WTC11 (cell line): ENCODE measurements around the gene DENND4B. TPM values are rescaled to one million over a fixed set of nuclear protein-coding genes. Genes with fewer than 3 reads are reported as not detected.

Source experiments
- ATAC-seq: fragments of 200-7000 bp; cut with Tn5 transposase; 2 replicates; pipeline ENCODE4 v1.10.0; 2021; ENCODE audit warnings: mild to moderate bottlenecking, moderate library complexity
- CTCF ChIA-PET: fragments of 300-600 bp; sonication (Branson Sonifier 250); formaldehyde crosslinking; loops from one replicate; lab custom pipeline; 2021; ENCODE audit warnings: antibody characterized with exemption; lab: Charles Lee
- POLR2A ChIA-PET: fragments of 350-600 bp; sonication (Branson Sonifier 250); formaldehyde crosslinking; loops from one replicate; lab custom pipeline; 2021; ENCODE audit warnings: antibody characterized with exemption; lab: Charles Lee
- DNase-seq: peaks from one replicate; pipeline ENCODE4 v3.0.0; 2021; ENCODE audit warnings: low spot score
- H3K27ac Mint-ChIP-seq: 2 replicates; pipeline ENCODE4 v1.8.0; 2021; ENCODE audit warnings: mixed read lengths
- H3K27me3 Mint-ChIP-seq: 2 replicates; pipeline ENCODE4 v1.8.0; 2021; ENCODE audit warnings: low read depth, mild to moderate bottlenecking, moderate library complexity, mixed read lengths
- H3K36me3 Mint-ChIP-seq: 2 replicates; pipeline ENCODE4 v1.8.0; 2021; ENCODE audit warnings: mixed read lengths
- H3K4me1 Mint-ChIP-seq: 2 replicates; pipeline ENCODE4 v1.8.0; 2022; ENCODE audit warnings: mixed read lengths
- H3K4me3 Mint-ChIP-seq: 2 replicates; pipeline ENCODE4 v1.8.0; 2021; ENCODE audit warnings: mild to moderate bottlenecking, moderate library complexity, mixed read lengths
- H3K9me3 Mint-ChIP-seq: 2 replicates; pipeline ENCODE4 v1.8.0; 2021; ENCODE audit warnings: mixed read lengths
- AFF4 ChIP-seq: sonication (generic); formaldehyde crosslinking; IDR thresholded peaks from 2 replicates; pipeline ENCODE4 v1.8.1; 2023; ENCODE audit warnings: mild to moderate bottlenecking, missing genetic modification reagents, borderline replicate concordance
- ATF3 ChIP-seq: sonication (generic); formaldehyde crosslinking; conservative IDR thresholded peaks from 2 replicates; pipeline ENCODE4 v1.8.1; 2022; ENCODE audit warnings: mild to moderate bottlenecking, missing genetic modification reagents
- ETV6 ChIP-seq: sonication (generic); formaldehyde crosslinking; IDR thresholded peaks from 2 replicates; pipeline ENCODE4 v1.8.1; 2022; ENCODE audit warnings: mild to moderate bottlenecking, missing genetic modification reagents
- JUN ChIP-seq: sonication (generic); formaldehyde crosslinking; IDR thresholded peaks from 2 replicates; pipeline ENCODE4 v1.8.0; 2023; ENCODE audit warnings: mild to moderate bottlenecking, missing genetic modification reagents
- KAT7 ChIP-seq: sonication (generic); formaldehyde crosslinking; IDR thresholded peaks from 2 replicates; pipeline ENCODE4 v1.8.1; 2023; ENCODE audit warnings: missing genetic modification reagents, mild to moderate bottlenecking, borderline replicate concordance
- MXD4 ChIP-seq: fragments of 250-450 bp; sonication (Bioruptor Pico); IDR thresholded peaks from 2 replicates; pipeline ENCODE4 v1.8.0; 2021; ENCODE audit warnings: mild to moderate bottlenecking, moderate library complexity, borderline replicate concordance
- NFE2L1 ChIP-seq: sonication (generic); formaldehyde crosslinking; IDR thresholded peaks from 2 replicates; pipeline ENCODE4 v1.8.1; 2023; ENCODE audit warnings: missing genetic modification reagents
- TEAD4 ChIP-seq: sonication (generic); formaldehyde crosslinking; IDR thresholded peaks from 2 replicates; pipeline ENCODE4 v1.8.0; 2022; ENCODE audit warnings: mild to moderate bottlenecking, missing genetic modification reagents
- ZNF138 ChIP-seq: sonication (generic); formaldehyde crosslinking; conservative IDR thresholded peaks from 2 replicates; pipeline ENCODE4 v1.8.1; 2022; ENCODE audit warnings: mild to moderate bottlenecking, moderate library complexity, missing genetic modification reagents
- ZNF232 ChIP-seq: sonication (generic); formaldehyde crosslinking; IDR thresholded peaks from 2 replicates; pipeline ENCODE4 v1.8.0; 2022; ENCODE audit warnings: mild to moderate bottlenecking, missing genetic modification reagents
- ZNF532 ChIP-seq: fragments of 250-450 bp; sonication (Bioruptor Pico); IDR thresholded peaks from 2 replicates; pipeline ENCODE4 v1.9.0; 2021; ENCODE audit warnings: mild to moderate bottlenecking, borderline replicate concordance
- total RNA-seq: library from RNA; stranded (reverse); gene quantifications from 3 replicates; pipeline ENCODE4 v1.2.3, GENCODE V29; 2021
- TF ChIP-seq, protein P1 (sequence below): fragments of 250-450 bp; sonication (Bioruptor Pico); IDR thresholded peaks from 2 replicates; pipeline ENCODE4 v1.9.0; 2021; ENCODE audit warnings: moderate library complexity, mild to moderate bottlenecking, inconsistent platforms, borderline replicate concordance
- TF ChIP-seq, protein P2 (sequence below): sonication (generic); formaldehyde crosslinking; IDR thresholded peaks from 2 replicates; pipeline ENCODE4 v1.8.0; 2022; ENCODE audit warnings: mild to moderate bottlenecking, missing genetic modification reagents
- TF ChIP-seq, protein P3 (sequence below): sonication (generic); formaldehyde crosslinking; conservative IDR thresholded peaks from 2 replicates; pipeline ENCODE4 v1.8.1; 2023; ENCODE audit warnings: mild to moderate bottlenecking, low read depth, missing genetic modification reagents, moderate library complexity

The DENND4B gene
- total RNA-seq, 1 experiment from 2014 or later, result 93.1 TPM

- TF ChIP-seq ZNF532 (CRISPR knock-in tag), result no peak
Measured at GRCh38 chr1:153921803-153922075, 24.8 kb downstream of the DENND4B start (continued).

GRCh38 chr1:153921080-153921802 lies 25.3 kb downstream of the DENND4B start:
- TF ChIP-seq, protein P1, sequence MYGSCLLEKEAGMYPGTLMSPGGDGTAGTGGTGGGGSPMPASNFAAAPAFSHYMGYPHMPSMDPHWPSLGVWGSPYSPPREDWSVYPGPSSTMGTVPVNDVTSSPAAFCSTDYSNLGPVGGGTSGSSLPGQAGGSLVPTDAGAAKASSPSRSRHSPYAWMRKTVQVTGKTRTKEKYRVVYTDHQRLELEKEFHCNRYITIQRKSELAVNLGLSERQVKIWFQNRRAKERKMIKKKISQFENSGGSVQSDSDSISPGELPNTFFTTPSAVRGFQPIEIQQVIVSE (CRISPR knock-in tag), result no peak
- TF ChIP-seq MXD4, result no peak
- TF ChIP-seq, protein P2, sequence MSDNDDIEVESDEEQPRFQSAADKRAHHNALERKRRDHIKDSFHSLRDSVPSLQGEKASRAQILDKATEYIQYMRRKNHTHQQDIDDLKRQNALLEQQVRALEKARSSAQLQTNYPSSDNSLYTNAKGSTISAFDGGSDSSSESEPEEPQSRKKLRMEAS (CRISPR knock-in tag), result peak; percentile 28; the same call in 1 of the 2 replicates
- Mint-ChIP-seq H3K27ac (peak overlapping the region; percentile 85), H3K36me3 (peaks cover 1% of the 10 kb centered on the region; the same call in 1 of the 2 replicates), H3K4me3 (peak overlapping the region; percentile 93), H3K27me3 (no peaks in the 10 kb centered on the region), H3K9me3 (no peaks in the 10 kb centered on the region), H3K4me1 (peaks cover 26% of the 10 kb centered on the region)
- no peak for ATAC-seq
- ChIA-PET POLR2A (interaction anchor here (1.0 to 2.3 kb wide), 2 partner anchors 46 to 69 kb away, joined by 3 to 9 read pairs; partner anchors contain the start of gene CREB3L4), CTCF (interaction anchor here (0.9 to 3.1 kb wide), 5 partner anchors 26 to 123 kb away, joined by 4 to 24 read pairs (median 4); partner anchors contain the start of genes CREB3L4, DENND4B and RAB13)
- no peak for DNase-seq

GRCh38 chr1:153919876-153920852 lies 26.4 kb downstream of the DENND4B start:
- no peak for DNase-seq
- Mint-ChIP-seq H3K4me1 (peaks cover 26% of the 10 kb centered on the region), H3K27ac (peak overlapping the region; percentile 74), H3K27me3 (no peaks in the 10 kb centered on the region), H3K4me3 (peak overlapping the region; percentile 93), H3K36me3 (peaks cover 4% of the 10 kb centered on the region; the same call in 1 of the 2 replicates), H3K9me3 (no peaks in the 10 kb centered on the region)
- POLR2A ChIA-PET, result interaction anchor here (1.0 kb wide), 1 partner anchor 70 kb away, joined by 3 read pairs; no protein-coding TSS in a partner anchor
- no peak for ATAC-seq
- CTCF ChIA-PET, result interaction anchor here (0.5 to 3.1 kb wide), 5 partner anchors 26 to 188 kb away, joined by 3 to 20 read pairs (median 4); partner anchors contain the start of genes CREB3L4, DENND4B and RAB13
- TF ChIP-seq KAT7 (CRISPR knock-in tag) (no peak), ZNF138 (CRISPR knock-in tag) (no peak), JUN (CRISPR knock-in tag) (no peak), AFF4 (CRISPR knock-in tag) (no peak), NFE2L1 (no peak), ATF3 (CRISPR knock-in tag) (no peak), ETV6 (CRISPR knock-in tag) (no peak), TEAD4 (no peak), ZNF232 (CRISPR knock-in tag) (no peak), MXD4 (no peak)
- TF ChIP-seq, protein P3, sequence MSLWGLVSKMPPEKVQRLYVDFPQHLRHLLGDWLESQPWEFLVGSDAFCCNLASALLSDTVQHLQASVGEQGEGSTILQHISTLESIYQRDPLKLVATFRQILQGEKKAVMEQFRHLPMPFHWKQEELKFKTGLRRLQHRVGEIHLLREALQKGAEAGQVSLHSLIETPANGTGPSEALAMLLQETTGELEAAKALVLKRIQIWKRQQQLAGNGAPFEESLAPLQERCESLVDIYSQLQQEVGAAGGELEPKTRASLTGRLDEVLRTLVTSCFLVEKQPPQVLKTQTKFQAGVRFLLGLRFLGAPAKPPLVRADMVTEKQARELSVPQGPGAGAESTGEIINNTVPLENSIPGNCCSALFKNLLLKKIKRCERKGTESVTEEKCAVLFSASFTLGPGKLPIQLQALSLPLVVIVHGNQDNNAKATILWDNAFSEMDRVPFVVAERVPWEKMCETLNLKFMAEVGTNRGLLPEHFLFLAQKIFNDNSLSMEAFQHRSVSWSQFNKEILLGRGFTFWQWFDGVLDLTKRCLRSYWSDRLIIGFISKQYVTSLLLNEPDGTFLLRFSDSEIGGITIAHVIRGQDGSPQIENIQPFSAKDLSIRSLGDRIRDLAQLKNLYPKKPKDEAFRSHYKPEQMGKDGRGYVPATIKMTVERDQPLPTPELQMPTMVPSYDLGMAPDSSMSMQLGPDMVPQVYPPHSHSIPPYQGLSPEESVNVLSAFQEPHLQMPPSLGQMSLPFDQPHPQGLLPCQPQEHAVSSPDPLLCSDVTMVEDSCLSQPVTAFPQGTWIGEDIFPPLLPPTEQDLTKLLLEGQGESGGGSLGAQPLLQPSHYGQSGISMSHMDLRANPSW (CRISPR knock-in tag), result no peak
